ENCODE results near the gene FSIP1. TPM values are rescaled to one million over a fixed set of nuclear protein-coding genes. Genes with fewer than 3 reads are reported as not detected.

The FSIP1 gene
- total and polyA plus RNA-seq, 7 donors, result 0.04 to 2.4 (median 0.63) TPM; not detected in 1

GRCh38 chr15:39591896-39592315 is 190.7 kb downstream of the FSIP1 start:
- TF ChIP-seq CTCF (IDR thresholded peaks at IDR 0.05), result no peak
- Histone ChIP-seq H3K4me1 (no peaks in the 10 kb centered on the region), H3K36me3 (ENCODE audit: insufficient read depth in 1 of 2, low read depth in 1 of 2) (peaks cover 0 to 35% of the 10 kb centered on the region in 2 donors), H3K9me3 (no peaks in the 10 kb centered on the region), H3K27me3 (ENCODE audit: insufficient read depth in 3 of 3, low read length in 2 of 3) (peaks cover 0 to 2% (median 0%) of the 10 kb centered on the region in 3 donors), H3K4me3 (no peak overlapping the region), H3K27ac (no peak overlapping the region)
- WGBS, 3 donors, result 91 to 92% (median 91%) methylated on average over 2 of the region's 2 CpGs
- ATAC-seq, result no peak
- intact Hi-C loops (cut with DNase I), result no loop called here
- DNase-seq, result no peak

- 89 to 91% (median 89%) methylated on average over 11 of the region's 11 CpGs for WGBS, 3 donors
- Histone ChIP-seq H3K36me3 (ENCODE audit: insufficient read depth in 1 of 2, low read depth in 1 of 2) (peaks cover 0 to 35% of the 10 kb centered on the region in 2 donors), H3K27me3 (ENCODE audit: insufficient read depth in 3 of 3, low read length in 2 of 3) (peaks cover 0 to 2% (median 0%) of the 10 kb centered on the region in 3 donors), H3K4me3 (no peak overlapping the region), H3K27ac (no peak overlapping the region), H3K4me1 (no peaks in the 10 kb centered on the region), H3K9me3 (no peaks in the 10 kb centered on the region)
- intact Hi-C loops (cut with DNase I), result no loop called here
- no peak for TF ChIP-seq CTCF (IDR thresholded peaks at IDR 0.05)
- DNase-seq, result no peak
- ATAC-seq, result no peak
Measured at GRCh38 chr15:39591141-39591895, 191.3 kb downstream of the FSIP1 start.

- no peak for ATAC-seq
- Histone ChIP-seq H3K9me3 (no peaks in the 10 kb centered on the region), H3K27me3 (ENCODE audit: insufficient read depth in 3 of 3, low read length in 2 of 3) (peaks cover 0 to 2% (median 0%) of the 10 kb centered on the region in 3 donors), H3K27ac (no peak overlapping the region), H3K4me3 (no peak overlapping the region), H3K4me1 (no peaks in the 10 kb centered on the region), H3K36me3 (ENCODE audit: insufficient read depth in 1 of 2, low read depth in 1 of 2) (peaks cover 0 to 37% of the 10 kb centered on the region in 2 donors)
- intact Hi-C loops (cut with DNase I), result loop anchor here in 1 of 2 donors (10.0 kb wide), 1 partner anchor 165 kb away; no protein-coding TSS in a partner anchor
- DNase-seq, result no peak
- no peak for TF ChIP-seq CTCF (IDR thresholded peaks at IDR 0.05)
- WGBS, 3 donors, result 93 to 96% (median 95%) methylated on average over 13 of the region's 13 CpGs
Measured at GRCh38 chr15:39589815-39590644, 192.6 kb downstream of the FSIP1 start.

- WGBS, 3 donors, result 67 to 80% (median 76%) methylated on average over 14 of the region's 14 CpGs
- ATAC-seq (no peak), DNase-seq (no peak)
- intact Hi-C loops (cut with DNase I), result loop anchor here in 1 of 2 donors (10.0 kb wide), 1 partner anchor 165 kb away; no protein-coding TSS in a partner anchor
- Histone ChIP-seq H3K4me1 (no peaks in the 10 kb centered on the region), H3K27me3 (ENCODE audit: insufficient read depth in 3 of 3, low read length in 2 of 3) (peaks cover 0 to 2% (median 0%) of the 10 kb centered on the region in 3 donors), H3K36me3 (ENCODE audit: insufficient read depth in 1 of 2, low read depth in 1 of 2) (peaks cover 0 to 42% of the 10 kb centered on the region in 2 donors), H3K27ac (no peak overlapping the region), H3K4me3 (no peak overlapping the region), H3K9me3 (no peaks in the 10 kb centered on the region)
- no peak for TF ChIP-seq CTCF (IDR thresholded peaks at IDR 0.05)
Measured at GRCh38 chr15:39589193-39589814, 193.3 kb downstream of the FSIP1 start.

Data from psoas muscle (tissue), 8 donors.